ENCODE results near the gene C5AR2.

C5AR2 gene

DNA sequence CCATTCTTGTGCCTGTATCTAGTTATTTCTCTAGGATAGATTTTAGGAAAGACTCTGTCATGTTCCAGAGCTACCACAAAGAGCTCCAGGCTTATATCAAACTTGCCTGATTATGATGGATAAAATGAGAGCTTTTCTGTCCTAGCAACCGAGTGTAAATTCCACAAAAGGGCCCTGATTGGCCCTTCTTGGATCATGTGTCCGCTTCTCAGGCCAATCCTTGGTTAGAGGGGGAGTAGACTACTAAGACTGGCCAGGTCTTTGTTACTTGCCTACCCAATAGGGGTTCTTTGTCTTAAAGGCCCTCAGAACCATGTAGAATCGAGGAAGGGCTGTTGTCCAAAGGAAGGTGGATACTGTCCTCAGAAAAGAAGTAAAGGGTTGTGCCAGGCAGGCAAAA is 19.6 kb downstream of the C5AR2 start:
- peaks cover 46% of the 10 kb centered on the region for H3K79me2 ChIP-seq (ENCODE audit: low read length)

DNA sequence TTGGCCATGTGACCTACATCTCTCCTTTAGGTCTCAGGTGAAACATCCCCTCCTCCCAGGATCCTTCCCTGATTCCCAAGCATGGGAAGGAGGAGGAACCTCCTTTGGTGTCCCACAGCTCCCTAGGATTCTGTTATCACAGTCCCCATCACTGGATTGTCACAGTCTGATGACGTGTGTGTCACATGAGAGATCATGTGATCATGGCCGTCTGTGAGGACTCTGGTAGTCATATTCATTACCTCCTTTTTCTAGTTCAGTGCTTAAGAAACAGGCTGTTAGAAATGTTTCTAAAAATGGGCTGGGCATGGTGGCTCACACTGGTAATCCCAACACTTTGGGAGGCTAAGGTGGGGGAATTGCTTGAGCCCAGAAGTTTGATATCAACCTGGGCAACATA is 20.1 kb downstream of the C5AR2 start:
- TF ChIP-seq, protein P1, sequence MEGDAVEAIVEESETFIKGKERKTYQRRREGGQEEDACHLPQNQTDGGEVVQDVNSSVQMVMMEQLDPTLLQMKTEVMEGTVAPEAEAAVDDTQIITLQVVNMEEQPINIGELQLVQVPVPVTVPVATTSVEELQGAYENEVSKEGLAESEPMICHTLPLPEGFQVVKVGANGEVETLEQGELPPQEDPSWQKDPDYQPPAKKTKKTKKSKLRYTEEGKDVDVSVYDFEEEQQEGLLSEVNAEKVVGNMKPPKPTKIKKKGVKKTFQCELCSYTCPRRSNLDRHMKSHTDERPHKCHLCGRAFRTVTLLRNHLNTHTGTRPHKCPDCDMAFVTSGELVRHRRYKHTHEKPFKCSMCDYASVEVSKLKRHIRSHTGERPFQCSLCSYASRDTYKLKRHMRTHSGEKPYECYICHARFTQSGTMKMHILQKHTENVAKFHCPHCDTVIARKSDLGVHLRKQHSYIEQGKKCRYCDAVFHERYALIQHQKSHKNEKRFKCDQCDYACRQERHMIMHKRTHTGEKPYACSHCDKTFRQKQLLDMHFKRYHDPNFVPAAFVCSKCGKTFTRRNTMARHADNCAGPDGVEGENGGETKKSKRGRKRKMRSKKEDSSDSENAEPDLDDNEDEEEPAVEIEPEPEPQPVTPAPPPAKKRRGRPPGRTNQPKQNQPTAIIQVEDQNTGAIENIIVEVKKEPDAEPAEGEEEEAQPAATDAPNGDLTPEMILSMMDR (IDR thresholded peaks at IDR 0.05; ENCODE audit: low read depth, low read length) = no peak
- no peak for TF ChIP-seq EZH2phosphoT487 (IDR thresholded peaks at IDR 0.05; ENCODE audit: low read depth)
- no peak overlapping the region for H3K4me2 ChIP-seq (ENCODE audit: low read length)
- H4K20me1 ChIP-seq (ENCODE audit: insufficient read depth, low read length) = no peaks in the 10 kb centered on the region
- no peaks in the 10 kb centered on the region for H3K9me3 ChIP-seq (ENCODE audit: insufficient read depth, low read length)
- no peak overlapping the region for H3K27ac ChIP-seq (ENCODE audit: low read length)
- peaks cover 14% of the 10 kb centered on the region for H3K4me1 ChIP-seq (ENCODE audit: low read length)
- H3K79me2 ChIP-seq (ENCODE audit: low read length) = peaks cover 46% of the 10 kb centered on the region
- no peak overlapping the region for H3K4me3 ChIP-seq (ENCODE audit: low read length)
- peaks cover 46% of the 10 kb centered on the region for H3K36me3 ChIP-seq (replicated peaks; ENCODE audit: low read depth, low read length)
- no peak overlapping the region for H3K9ac ChIP-seq (ENCODE audit: low read length)
- no peaks in the 10 kb centered on the region for H3K27me3 ChIP-seq (ENCODE audit: low read depth, low read length)
- H2AFZ ChIP-seq (ENCODE audit: low read depth, low read length) = no peak overlapping the region

More for the DNA sequence above, 19.6 kb downstream of the C5AR2 start:
- Histone ChIP-seq H3K27me3 (ENCODE audit: low read depth, low read length) (no peaks in the 10 kb centered on the region), H3K4me2 (ENCODE audit: low read length) (no peak overlapping the region), H2AFZ (ENCODE audit: low read depth, low read length) (no peak overlapping the region), H3K36me3 (replicated peaks; ENCODE audit: low read depth, low read length) (peaks cover 42% of the 10 kb centered on the region), H3K9me3 (ENCODE audit: insufficient read depth, low read length) (no peaks in the 10 kb centered on the region), H3K4me3 (ENCODE audit: low read length) (no peak overlapping the region), H3K27ac (ENCODE audit: low read length) (no peak overlapping the region), H3K4me1 (ENCODE audit: low read length) (peaks cover 16% of the 10 kb centered on the region), H3K9ac (ENCODE audit: low read length) (no peak overlapping the region), H4K20me1 (ENCODE audit: insufficient read depth, low read length) (no peaks in the 10 kb centered on the region)
- TF ChIP-seq EZH2phosphoT487 (IDR thresholded peaks at IDR 0.05; ENCODE audit: low read depth) = no peak
- TF ChIP-seq, protein P1 (IDR thresholded peaks at IDR 0.05; ENCODE audit: low read depth, low read length) = no peak

DNA sequence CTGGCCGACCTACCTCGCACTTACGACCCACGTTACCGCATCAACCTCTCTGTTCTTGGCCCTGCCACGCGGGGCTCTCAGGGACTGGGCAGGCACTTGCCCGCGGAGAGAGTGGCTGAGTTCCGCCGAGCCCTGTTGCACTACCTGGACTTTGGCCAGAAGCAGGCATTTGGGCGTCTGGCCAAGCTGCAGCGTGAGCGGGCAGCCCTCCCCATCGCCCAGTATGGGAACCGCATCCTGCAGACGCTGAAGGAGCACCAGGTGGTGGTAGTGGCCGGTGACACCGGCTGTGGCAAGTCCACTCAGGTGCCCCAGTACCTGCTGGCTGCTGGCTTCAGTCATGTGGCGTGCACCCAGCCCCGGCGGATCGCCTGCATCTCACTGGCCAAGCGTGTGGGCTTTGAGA is 21.3 kb downstream of the C5AR2 start:
- H3K36me3 ChIP-seq (replicated peaks; ENCODE audit: low read depth, low read length) = peaks cover 58% of the 10 kb centered on the region
- H3K79me2 ChIP-seq (ENCODE audit: low read length) = peaks cover 46% of the 10 kb centered on the region
- no peak overlapping the region for H3K4me3 ChIP-seq (ENCODE audit: low read length)
- no peak overlapping the region for H2AFZ ChIP-seq (ENCODE audit: low read depth, low read length)
- H4K20me1 ChIP-seq (ENCODE audit: insufficient read depth, low read length) = no peaks in the 10 kb centered on the region
- TF ChIP-seq EZH2phosphoT487 (IDR thresholded peaks at IDR 0.05; ENCODE audit: low read depth) = no peak
- TF ChIP-seq, protein P1 (IDR thresholded peaks at IDR 0.05; ENCODE audit: low read depth, low read length) = no peak
- no peak overlapping the region for H3K4me2 ChIP-seq (ENCODE audit: low read length)
- no peaks in the 10 kb centered on the region for H3K27me3 ChIP-seq (ENCODE audit: low read depth, low read length)
- no peaks in the 10 kb centered on the region for H3K9me3 ChIP-seq (ENCODE audit: insufficient read depth, low read length)
- no peak overlapping the region for H3K27ac ChIP-seq (ENCODE audit: low read length)
- peaks cover 14% of the 10 kb centered on the region for H3K4me1 ChIP-seq (ENCODE audit: low read length)
- H3K9ac ChIP-seq (ENCODE audit: low read length) = no peak overlapping the region

DNA sequence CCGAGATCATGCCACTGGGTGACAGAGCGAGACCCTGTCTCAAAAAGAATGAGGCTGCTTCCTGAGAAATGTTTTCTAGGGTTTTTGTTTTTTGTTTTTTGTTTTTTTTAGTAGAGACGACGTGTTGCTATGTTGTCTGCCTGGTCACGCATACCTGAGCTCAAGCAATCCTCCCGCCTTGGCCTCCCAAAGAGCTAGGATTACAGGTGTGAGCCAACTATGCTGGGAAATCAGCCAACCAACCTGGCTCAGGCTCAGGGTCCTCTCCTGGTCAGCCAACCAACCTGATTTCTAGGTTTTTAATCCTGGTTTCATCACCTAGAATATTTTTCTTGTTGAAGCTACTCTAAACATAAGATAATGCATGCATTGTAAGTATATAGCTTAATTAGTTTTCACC is 24.9 kb downstream of the C5AR2 start:
- H3K27me3 ChIP-seq (ENCODE audit: low read depth, low read length) = no peaks in the 10 kb centered on the region
- H3K9me3 ChIP-seq (ENCODE audit: insufficient read depth, low read length) = no peaks in the 10 kb centered on the region
- H4K20me1 ChIP-seq (ENCODE audit: insufficient read depth, low read length) = no peaks in the 10 kb centered on the region
- H3K4me3 ChIP-seq (ENCODE audit: low read length) = no peak overlapping the region
- H3K27ac ChIP-seq (ENCODE audit: low read length) = no peak overlapping the region
- no peak overlapping the region for H2AFZ ChIP-seq (ENCODE audit: low read depth, low read length)
- TF ChIP-seq EZH2phosphoT487 (IDR thresholded peaks at IDR 0.05; ENCODE audit: low read depth) = no peak
- no peaks in the 10 kb centered on the region for H3K4me1 ChIP-seq (ENCODE audit: low read length)
- H3K36me3 ChIP-seq (replicated peaks; ENCODE audit: low read depth, low read length) = peaks cover 69% of the 10 kb centered on the region
- H3K4me2 ChIP-seq (ENCODE audit: low read length) = no peak overlapping the region
- H3K9ac ChIP-seq (ENCODE audit: low read length) = no peak overlapping the region
- H3K79me2 ChIP-seq (ENCODE audit: low read length) = peaks cover 19% of the 10 kb centered on the region
